ENCODE results near the gene SLC24A5.
A peak's percentile ranks its signal among the peaks of the same experiment; 100 is the strongest.

The SLC24A5 gene

GRCh38 chr15:48112242-48112641 is 8.5 kb upstream of the SLC24A5 start:
- no peak for DNase-seq (ENCODE audit: low read depth)

- DNase-seq (ENCODE audit: low read depth), result no peak
Measured at GRCh38 chr15:48119277-48119676, 1.5 kb upstream of the SLC24A5 start.

GRCh38 chr15:48121849-48122248 is 1.1 kb downstream of the SLC24A5 start:
- DNase-seq (ENCODE audit: low read depth), result no peak

GRCh38 chr15:48126667-48127355 is 6.0 kb downstream of the SLC24A5 start:
- DNase-seq (ENCODE audit: low read depth), result no peak

DNA sequence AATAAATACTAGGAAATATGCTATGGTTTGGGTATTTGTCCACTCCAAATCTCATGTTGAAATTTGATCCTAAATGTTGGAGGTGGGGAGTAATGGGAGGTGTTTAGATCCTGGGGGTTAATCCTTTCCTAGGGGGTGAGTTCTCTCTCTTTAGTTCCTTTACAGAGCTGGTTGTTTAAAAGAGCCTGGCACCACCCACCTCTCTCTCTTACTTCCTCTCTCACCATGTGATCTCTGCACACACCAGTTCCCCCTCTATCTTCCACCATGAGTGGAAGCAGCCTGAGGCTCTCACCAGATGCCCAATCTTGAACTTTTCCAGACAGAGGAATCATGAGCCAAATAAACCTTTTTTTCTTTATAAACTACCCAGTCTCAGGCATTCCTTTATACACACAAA is 10.5 kb downstream of the SLC24A5 start:
- DNase-seq (ENCODE audit: low read depth), result no peak

DNA sequence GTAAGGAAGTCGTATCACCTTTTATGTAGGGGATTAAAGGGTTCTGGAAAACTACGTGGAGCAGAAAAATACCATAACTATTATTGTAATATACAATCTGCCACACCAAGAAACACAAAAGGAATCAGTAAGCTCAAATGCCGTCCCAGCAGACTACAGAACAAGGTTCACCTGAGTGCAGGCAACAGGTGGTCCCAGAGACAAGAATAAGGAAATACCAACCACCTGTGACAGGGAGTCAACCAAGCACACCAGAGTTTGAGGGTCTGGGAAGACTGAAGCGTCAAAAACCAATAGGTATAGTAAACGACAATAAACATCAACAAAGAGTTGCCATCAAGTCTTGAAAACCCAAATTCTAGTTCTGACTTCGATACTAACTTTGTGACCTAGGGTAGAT is 12.1 kb downstream of the SLC24A5 start:
- no peak for DNase-seq (ENCODE audit: low read depth)

DNA sequence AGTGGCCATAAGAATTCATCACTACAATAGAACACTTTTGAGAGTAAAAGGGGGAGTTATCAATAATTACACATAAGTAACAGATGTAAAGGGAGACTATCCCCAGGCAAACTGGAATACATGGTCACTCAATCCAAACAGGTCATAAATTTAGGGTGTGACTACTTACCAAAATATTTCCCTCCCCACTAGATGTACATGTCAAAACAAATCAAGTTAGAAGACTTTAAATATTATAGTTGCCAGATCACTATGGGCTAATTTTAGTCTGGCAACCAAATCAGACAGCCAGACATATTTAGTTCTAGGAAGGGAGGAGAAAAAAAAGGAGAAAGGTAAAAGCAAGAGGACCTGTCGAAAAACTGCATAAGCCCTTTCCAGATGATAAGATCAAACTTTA is 23.1 kb downstream of the SLC24A5 start:
- no peak for DNase-seq (ENCODE audit: low read depth)

DNA sequence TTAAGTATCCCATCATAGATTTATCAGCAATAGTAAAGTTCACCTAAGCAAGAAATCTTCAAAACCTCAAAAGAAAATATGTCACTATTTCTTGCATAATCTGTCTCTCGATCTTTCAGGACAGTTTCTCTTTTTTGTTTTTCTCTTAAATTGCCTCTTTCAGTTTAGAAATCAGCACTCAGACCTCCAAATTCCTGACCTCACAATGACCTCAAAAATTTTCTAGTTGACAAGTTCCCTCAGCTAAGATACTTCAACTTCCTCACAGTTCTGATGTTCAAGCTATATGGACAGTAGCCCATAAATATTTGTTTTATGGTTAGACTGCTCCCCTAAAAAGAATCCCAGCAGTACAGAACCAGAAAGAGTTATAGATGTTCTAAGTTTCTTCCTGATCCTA is 24.1 kb downstream of the SLC24A5 start:
- no peak for DNase-seq (ENCODE audit: low read depth)

GRCh38 chr15:48145923-48146322 is 25.1 kb downstream of the SLC24A5 start:
- DNase-seq (ENCODE audit: low read depth), result no peak

DNA sequence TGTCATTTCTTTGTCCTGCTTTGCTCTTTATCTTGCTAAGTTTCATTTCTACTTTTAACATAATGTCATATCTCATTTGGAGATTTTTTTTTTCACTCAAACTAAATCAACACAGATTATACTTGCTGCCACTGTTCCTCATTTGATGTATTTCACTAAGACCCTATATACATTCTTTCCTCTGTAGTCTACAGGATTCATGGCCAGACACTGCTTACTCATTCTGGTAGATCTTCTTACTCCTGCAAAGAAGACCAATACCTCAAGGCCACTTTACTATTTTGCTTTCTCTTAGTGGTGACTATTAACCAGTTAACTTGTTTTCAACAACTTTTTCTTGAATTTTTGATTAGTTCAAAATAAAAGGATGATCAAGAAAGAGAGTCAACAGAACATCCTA is 26.6 kb downstream of the SLC24A5 start:
- no peak for DNase-seq (ENCODE audit: low read depth)

DNA sequence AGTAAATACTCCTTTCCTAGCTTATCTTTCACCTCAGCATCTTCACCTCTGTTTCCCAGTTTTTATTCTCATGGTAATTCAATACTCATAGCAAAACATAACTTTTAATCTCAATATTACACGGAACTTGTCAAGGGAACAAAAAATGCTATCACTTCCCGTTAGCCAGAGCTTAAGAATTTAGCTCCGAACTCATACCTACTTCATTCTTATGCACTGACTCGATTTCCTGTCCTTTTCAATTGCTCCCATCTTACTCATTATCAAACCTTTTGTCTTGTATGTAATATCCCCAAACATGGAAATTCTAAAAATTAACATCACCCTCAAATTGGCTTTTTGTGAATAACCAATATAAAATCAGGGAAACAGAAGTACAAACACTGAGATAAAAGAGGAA is 29.1 kb downstream of the SLC24A5 start:
- no peak for DNase-seq (ENCODE audit: low read depth)

GRCh38 chr15:48153526-48153925 is 32.7 kb downstream of the SLC24A5 start:
- no peak for DNase-seq (ENCODE audit: low read depth)

DNA sequence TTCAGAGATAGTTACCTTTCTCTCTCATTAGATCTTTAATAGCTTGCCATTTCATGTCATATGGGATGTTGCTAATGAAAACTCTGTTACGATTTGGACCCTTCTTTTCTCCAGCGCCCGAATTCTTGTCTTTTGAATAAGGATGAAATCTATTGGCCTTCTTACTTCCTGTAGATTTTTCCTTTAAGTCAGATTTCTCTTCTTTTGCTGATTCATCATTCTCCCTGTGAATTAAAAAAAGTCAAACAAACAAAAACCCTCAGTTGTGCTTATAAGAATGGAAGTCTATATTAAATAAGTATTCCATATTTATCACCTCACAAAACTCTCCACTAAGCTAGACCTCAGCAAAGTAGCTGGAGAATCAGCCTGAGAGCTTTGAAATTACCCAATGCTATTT is 47.8 kb downstream of the SLC24A5 start:
- DNase-seq (ENCODE audit: low read depth), result no peak

DNA sequence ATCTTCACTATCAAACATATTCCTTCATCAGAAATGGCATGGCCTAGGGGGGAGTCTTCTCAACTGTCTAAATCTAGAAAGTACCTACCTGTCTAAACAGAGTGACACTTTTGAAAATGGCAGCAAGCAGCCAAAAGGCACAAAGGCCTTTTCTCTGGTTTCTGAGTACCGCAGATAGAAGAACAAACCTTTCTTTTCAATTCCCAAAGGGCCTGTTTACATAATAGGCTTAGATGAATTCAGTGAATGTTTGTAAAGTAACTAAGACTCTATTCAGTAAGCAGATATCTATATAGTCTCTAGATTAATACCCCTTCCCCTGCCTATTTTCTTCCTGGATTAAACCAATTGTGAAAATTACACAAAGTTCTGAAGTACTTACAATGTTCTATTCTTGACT is 50.2 kb downstream of the SLC24A5 start:
- DNase-seq (ENCODE audit: low read depth), result no peak

DNA sequence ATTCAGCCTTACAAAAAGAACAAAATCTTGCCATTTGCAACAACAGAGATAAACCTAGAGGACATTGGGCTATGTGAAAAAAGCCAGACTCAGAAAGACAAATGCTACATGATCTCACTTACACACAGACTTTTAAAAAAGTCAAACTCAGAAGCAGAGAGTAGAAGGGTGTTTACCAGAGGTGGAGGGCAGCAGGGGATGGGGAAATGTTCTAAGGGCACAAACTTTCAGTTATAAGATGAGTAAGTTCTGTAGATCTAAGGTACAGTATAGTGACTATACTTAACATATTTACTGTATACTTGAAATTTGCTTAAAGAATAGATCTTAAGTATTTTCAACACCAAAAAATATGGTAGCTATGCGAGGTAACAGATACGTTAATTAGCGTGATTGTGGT is 54.3 kb downstream of the SLC24A5 start:
- DNase-seq (ENCODE audit: low read depth), result no peak

DNA sequence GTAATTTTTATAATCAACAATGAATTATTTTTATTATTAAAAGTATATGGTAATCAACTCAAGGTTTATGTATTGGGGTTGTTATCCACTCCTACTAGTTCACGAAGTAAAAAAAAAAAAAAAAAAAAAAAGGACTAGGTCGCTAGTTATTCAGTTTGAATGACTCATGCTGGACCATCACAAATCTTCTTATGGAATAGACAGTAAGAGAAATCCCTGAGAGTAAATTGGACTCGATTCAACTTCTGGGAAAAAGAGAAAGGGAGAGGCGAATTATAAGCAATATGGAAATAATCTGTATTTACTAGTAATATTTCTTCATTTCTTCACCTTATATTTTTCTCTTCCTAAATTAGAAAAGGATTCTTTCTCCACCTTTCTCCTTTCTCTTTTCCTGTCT is 55.3 kb downstream of the SLC24A5 start:
- no peak for DNase-seq (ENCODE audit: low read depth)

DNA sequence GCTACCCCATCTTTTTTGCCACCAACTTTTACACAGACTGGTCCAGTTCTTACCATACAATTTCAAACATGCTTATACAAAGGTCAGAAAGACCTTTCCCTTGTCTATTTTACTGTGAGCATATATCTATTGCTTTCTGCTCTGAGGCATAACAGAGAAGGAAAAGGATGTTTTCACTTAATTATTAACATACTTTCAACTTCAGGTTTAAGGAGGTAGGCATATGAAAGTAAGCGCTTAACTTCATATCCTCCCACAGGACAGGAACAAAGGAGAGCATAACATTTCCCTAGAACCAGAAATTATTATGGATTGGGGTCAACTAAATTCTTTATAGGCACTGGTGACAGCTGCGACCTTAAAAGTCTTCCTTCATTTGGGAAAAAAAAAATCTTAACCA is 56.2 kb downstream of the SLC24A5 start:
- no peak for DNase-seq (ENCODE audit: low read depth)

GRCh38 chr15:48177383-48177765 is 56.6 kb downstream of the SLC24A5 start:
- DNase-seq (ENCODE audit: low read depth), result no peak

- peak; percentile 29 for DNase-seq (ENCODE audit: low read depth)
Measured at GRCh38 chr15:48177766-48178647, 57.2 kb downstream of the SLC24A5 start, which contains the start of gene MYEF2. MYEF2 (minus strand) TSS chr15:48178295; CDS start chr15:48178237, 58 bp downstream.

- no peak for DNase-seq (ENCODE audit: low read depth)
Measured at GRCh38 chr15:48178648-48178931, 57.8 kb downstream of the SLC24A5 start.

DNA sequence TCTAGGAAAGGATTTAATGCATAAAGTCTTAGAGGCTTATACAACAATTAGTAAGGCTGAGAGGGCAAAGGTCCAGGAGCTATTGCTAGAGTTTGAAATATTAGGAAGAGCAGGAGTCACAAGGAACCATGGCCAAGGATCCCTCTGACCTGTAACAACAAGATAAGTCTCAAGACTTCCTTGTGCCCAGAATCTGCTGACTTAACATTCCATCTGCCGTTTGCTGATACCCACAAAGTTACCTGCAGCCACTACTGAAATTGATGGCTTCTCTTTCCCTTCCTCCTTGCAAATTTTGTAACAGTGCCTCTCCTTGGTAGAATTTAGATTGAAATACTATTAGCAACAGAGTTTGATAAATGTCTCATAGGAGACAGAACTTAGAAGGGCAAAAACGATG is 62.0 kb downstream of the SLC24A5 start:
- no peak for DNase-seq (ENCODE audit: low read depth)

- DNase-seq (ENCODE audit: low read depth), result no peak
Measured at GRCh38 chr15:48185529-48185928, 64.7 kb downstream of the SLC24A5 start.

GRCh38 chr15:48186271-48186670 is 65.5 kb downstream of the SLC24A5 start:
- DNase-seq (ENCODE audit: low read depth), result no peak
